GM12878 (cell line): ENCODE results near the gene OOEP. TPM values are rescaled to one million over a fixed set of nuclear protein-coding genes. Genes with fewer than 3 reads are reported as not detected.

ENCODE experiments used
- ATAC-seq: fragments of 200-7000 bp; cut with Tn5 transposase; 3 replicates; pipeline ENCODE4 v1.9.1; 2020; ENCODE audit warnings: mild to moderate bottlenecking, moderate library complexity
- BruUV-seq: library from RNA; stranded (reverse); fragments of 400-500 nt; replicated peaks from 2 replicates; lab custom pipeline; 2021; lab: Mats Ljungman, UMichigan
- CTCF ChIA-PET: fragments of 300-600 bp; sonication (Branson Sonifier 250); formaldehyde crosslinking; extraction: SDS; loops from one replicate; lab custom pipeline; 2021; ENCODE audit warnings: inconsistent platforms; lab: Yijun Ruan, JAX
- POLR2A ChIA-PET: fragments of 350-600 bp; formaldehyde crosslinking; extraction: SDS; loops from one replicate; lab custom pipeline; 2021; ENCODE audit warnings: inconsistent platforms; lab: Charles Lee
- RAD21 ChIA-PET: fragments of 300-600 bp; sonication (Branson Sonifier 250); formaldehyde crosslinking; loops from one replicate; lab custom pipeline; 2023; ENCODE audit warnings: antibody characterized with exemption; ENCODE audit not compliant: unreplicated experiment; lab: Charles Lee
- SMC1A ChIA-PET: fragments of 300-600 bp; sonication (Branson Sonifier 250); formaldehyde crosslinking; loops from one replicate; lab custom pipeline; 2023; ENCODE audit not compliant: unreplicated experiment, uncharacterized antibody; lab: Charles Lee
- DNase-seq: peaks from one replicate; pipeline ENCODE4 v3.0.0-alpha.2; 2011; ENCODE audit warnings: low read depth, low spot score
- FAIRE-seq: peaks from 3 replicates; lab custom pipeline; 2011; peaks lifted over from hg19 to GRCh38; lab: Jason Lieb, UNC
- H2AFZ ChIP-seq: 2 replicates; pipeline ENCODE4 v1.6.0; 2011; ENCODE audit warnings: low read depth, low read length, control low read depth; ENCODE audit not compliant: control insufficient read depth
- H3K27ac ChIP-seq: 2 replicates; pipeline ENCODE4 v1.5.1; 2011; ENCODE audit warnings: control low read depth; ENCODE audit not compliant: control insufficient read depth, insufficient read depth
- H3K27me3 ChIP-seq, 2 experiments: replicated peaks in 1 of 2; 2 replicates each; pipeline versions ENCODE4 v1.6.0 to v1.6.1; 2011; ENCODE audit warnings: low read length in 1 of 2; ENCODE audit not compliant: control insufficient read depth in 2 of 2, insufficient read depth in 2 of 2
- H3K36me3 ChIP-seq, 2 experiments: 2 replicates each; pipeline ENCODE4 v1.5.1; 2011; ENCODE audit warnings: low read length in 1 of 2; ENCODE audit not compliant: control insufficient read depth in 2 of 2, insufficient read depth in 2 of 2
- H3K4me1 ChIP-seq: 2 replicates; pipeline ENCODE4 v1.6.1; 2011; ENCODE audit warnings: mild to moderate bottlenecking, low read length, moderate library complexity, mixed read lengths; ENCODE audit not compliant: control insufficient read depth, insufficient read depth
- H3K4me2 ChIP-seq: 2 replicates; pipeline ENCODE4 v1.6.0; 2011; ENCODE audit warnings: control low read depth; ENCODE audit not compliant: control insufficient read depth, insufficient read depth
- H3K4me3 ChIP-seq: fragments of 200-600 bp; sonication (generic); 2 replicates; pipeline ENCODE4 v1.5.1; 2016
- H3K79me2 ChIP-seq: 2 replicates; pipeline ENCODE4 v1.6.0; 2011; ENCODE audit warnings: low read length; ENCODE audit not compliant: control insufficient read depth, insufficient read depth
- H3K9ac ChIP-seq: 2 replicates; pipeline ENCODE4 v1.8.0; 2011; ENCODE audit warnings: low read length, control low read depth, mixed read lengths; ENCODE audit not compliant: control insufficient read depth, insufficient read depth
- H3K9me3 ChIP-seq: replicated peaks from 3 replicates; pipeline ENCODE4 v1.5.1; 2011; ENCODE audit warnings: mild to moderate bottlenecking, low read length; ENCODE audit not compliant: control insufficient read depth, insufficient read depth
- H4K20me1 ChIP-seq: 2 replicates; pipeline ENCODE4 v1.6.0; 2011; ENCODE audit not compliant: control insufficient read depth, insufficient read depth
- CBX3 ChIP-seq: fragments of 200-600 bp; sonication (generic); IDR thresholded peaks from 2 replicates; pipeline ENCODE4 v1.6.1; 2016; ENCODE audit warnings: low read depth, borderline replicate concordance
- EGR1 ChIP-seq, 2 experiments: IDR thresholded peaks; 1 replicate in 1 of 2; 2 replicates in 1 of 2; pipeline ENCODE4 v1.6.1; 2011 to 2012; ENCODE audit warnings: low read depth in 2 of 2, low read length in 2 of 2, borderline replicate concordance in 1 of 2, mild to moderate bottlenecking in 1 of 2, moderate library complexity in 1 of 2
- ESRRA ChIP-seq: IDR thresholded peaks from 2 replicates; pipeline ENCODE4 v1.6.1; 2012; ENCODE audit warnings: mild to moderate bottlenecking, low read length, improper control_type of control experiment
- HCFC1 ChIP-seq: fragments of 150-350 bp; IDR thresholded peaks from 2 replicates; pipeline ENCODE4 v1.6.1; 2014; ENCODE audit warnings: low read length
- HDGF ChIP-seq: fragments of 450-650 bp; IDR thresholded peaks from 2 replicates; pipeline ENCODE4 v1.6.1; 2016; ENCODE audit warnings: antibody characterized with exemption
- NR2C1 ChIP-seq: fragments of 450-650 bp; IDR thresholded peaks from 2 replicates; pipeline ENCODE4 v1.6.1; 2017; ENCODE audit warnings: antibody characterized with exemption, mild to moderate bottlenecking, moderate library complexity
- NRF1 ChIP-seq: conservative IDR thresholded peaks from 2 replicates; pipeline ENCODE4 v1.6.1; 2011; ENCODE audit warnings: mild to moderate bottlenecking, low read depth, low read length, improper control_type of control experiment
- POU2F2 ChIP-seq: IDR thresholded peaks from 3 replicates; pipeline ENCODE4 v1.6.1; 2011; ENCODE audit warnings: low read depth, mild to moderate bottlenecking, low read length, borderline replicate concordance
- RAD21 ChIP-seq: IDR thresholded peaks from 2 replicates; pipeline ENCODE4 v1.6.1; 2011; ENCODE audit warnings: mild to moderate bottlenecking, low read depth, low read length, moderate library complexity; ENCODE audit not compliant: insufficient read depth
- RB1 ChIP-seq: fragments of 450-650 bp; formaldehyde crosslinking; IDR thresholded peaks from 2 replicates; pipeline ENCODE4 v1.6.1; 2017; ENCODE audit warnings: mild to moderate bottlenecking, borderline replicate concordance
- SMAD1 ChIP-seq: fragments of 450-650 bp; IDR thresholded peaks from 2 replicates; pipeline ENCODE4 v1.6.1; 2018; ENCODE audit warnings: mild to moderate bottlenecking, low read depth; ENCODE audit not compliant: partially characterized antibody
- STAT3 ChIP-seq: IDR thresholded peaks from 2 replicates; pipeline ENCODE4 v1.6.1; 2011; ENCODE audit warnings: low read depth, low read length, improper control_type of control experiment
- WRNIP1 ChIP-seq: IDR thresholded peaks from 2 replicates; pipeline ENCODE4 v1.6.1; 2011; ENCODE audit warnings: low read depth, low read length, improper control_type of control experiment, borderline replicate concordance
- YBX1 ChIP-seq: fragments of 450-650 bp; IDR thresholded peaks from 2 replicates; pipeline ENCODE4 v1.6.1; 2016; ENCODE audit warnings: antibody characterized with exemption
- ZNF207 ChIP-seq: fragments of 450-650 bp; IDR thresholded peaks from 2 replicates; pipeline ENCODE4 v1.6.1; 2014; ENCODE audit warnings: antibody characterized with exemption, mild to moderate bottlenecking, borderline replicate concordance
- ZNF274 ChIP-seq: IDR thresholded peaks from one replicate; pipeline ENCODE4 v1.8.0; 2011; ENCODE audit not compliant: insufficient read length, insufficient read depth
- WGBS: methylation state at CpG from one replicate; pipeline ENCODE4 v1.1.6; 2016; ENCODE audit warnings: low lambda C conversion rate; ENCODE audit not compliant: insufficient replicate concordance, insufficient coverage; ENCODE audit errors: missing lambda C conversion rate; 5-methylcytosine and 5-hydroxymethylcytosine counted together
- in situ Hi-C: fragments of 300-500 bp; cut with MboI; formaldehyde crosslinking; loops from 9 replicates; pipeline ENCODE4 v1.14.3; 2018; ENCODE audit warnings: mixed read lengths
- intact Hi-C: fragments of 100-400 bp; cut with micrococcal nuclease; formaldehyde crosslinking; loops from one replicate; pipeline ENCODE4 v1.14.2; 2022; ENCODE audit not compliant: unreplicated experiment
- polyA plus RNA-seq, 11 experiments: library from polyadenylated mRNA; depleted of rRNA in 4 of 11; unstranded in 6 of 11; stranded (reverse) in 5 of 11; fragments of >200 nt; fragmentation: Nextera tagmentation in 4 of 11; fragmentation: Illumina TruSeq in 1 of 11; extraction: Ambion mirVana in 4 of 11; extraction: Trizol in 1 of 11; gene quantifications; 1 replicate in 1 of 11; 2 replicates in 10 of 11; pipeline versions ENCODE4 v1.2.1 to v1.2.3, GENCODE V29; 2011 to 2016; ENCODE audit warnings: inconsistent platforms in 2 of 11, missing spikeins in 2 of 11, low read depth in 1 of 11
- total RNA-seq, 4 experiments: library from RNA; depleted of rRNA in 3 of 4; stranded (reverse); fragments of >200 nt in 3 of 4; fragmentation: Illumina TruSeq in 1 of 4; extraction: Trizol in 1 of 4; gene quantifications; 2 replicates each; pipeline versions ENCODE4 v1.2.1 to v1.2.3, GENCODE V29; 2013 to 2021
- TF ChIP-seq, protein P1 (sequence below): fragments of 450-650 bp; IDR thresholded peaks from 2 replicates; pipeline ENCODE4 v1.6.1; 2017; ENCODE audit warnings: low read depth, mild to moderate bottlenecking, moderate library complexity
- TF ChIP-seq, protein P2 (sequence below): fragments of 450-650 bp; IDR thresholded peaks from 2 replicates; pipeline ENCODE4 v1.6.1; 2017; ENCODE audit warnings: mild to moderate bottlenecking
- TF ChIP-seq, protein P3 (sequence below): IDR thresholded peaks from 2 replicates; pipeline ENCODE4 v1.6.1; 2011; ENCODE audit warnings: low read depth, mild to moderate bottlenecking, low read length, moderate library complexity, borderline replicate concordance; ENCODE audit errors: extremely low read depth
- TF ChIP-seq, protein P4 (sequence below): IDR thresholded peaks from 2 replicates; pipeline ENCODE4 v1.6.1; 2012; ENCODE audit warnings: low read length, inconsistent platforms

The OOEP gene
- total and polyA plus RNA-seq, 10 of the 15 experiments (the other 5 are each of a cell fraction or from before 2014, with no cell fraction given) = 0.08 TPM; not detected in 9

DNA sequence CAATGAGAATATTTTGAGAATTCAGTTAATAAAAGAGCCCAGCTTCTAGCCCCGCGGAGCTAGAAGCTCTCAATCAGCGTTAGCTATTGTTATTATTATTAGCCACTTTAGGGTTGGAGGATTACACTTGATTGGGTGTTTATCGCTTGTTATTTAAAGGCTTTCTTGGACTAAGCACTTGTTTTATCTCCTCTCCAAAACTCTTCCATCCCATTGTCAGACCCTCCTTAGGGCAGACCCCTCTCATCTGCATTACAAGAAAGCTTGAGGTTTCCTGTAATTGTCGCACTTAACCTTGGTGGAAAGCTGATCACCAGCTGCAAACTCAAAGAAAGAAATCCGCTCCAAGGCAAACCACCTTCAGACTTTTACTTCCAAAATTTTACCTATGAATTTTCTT, 20.4 kb downstream of the OOEP start (continued):
- TF ChIP-seq NRF1 (no peak), WRNIP1 (no peak), RB1 (no peak), CBX3 (no peak), HCFC1 (no peak)
- TF ChIP-seq, protein P1, sequence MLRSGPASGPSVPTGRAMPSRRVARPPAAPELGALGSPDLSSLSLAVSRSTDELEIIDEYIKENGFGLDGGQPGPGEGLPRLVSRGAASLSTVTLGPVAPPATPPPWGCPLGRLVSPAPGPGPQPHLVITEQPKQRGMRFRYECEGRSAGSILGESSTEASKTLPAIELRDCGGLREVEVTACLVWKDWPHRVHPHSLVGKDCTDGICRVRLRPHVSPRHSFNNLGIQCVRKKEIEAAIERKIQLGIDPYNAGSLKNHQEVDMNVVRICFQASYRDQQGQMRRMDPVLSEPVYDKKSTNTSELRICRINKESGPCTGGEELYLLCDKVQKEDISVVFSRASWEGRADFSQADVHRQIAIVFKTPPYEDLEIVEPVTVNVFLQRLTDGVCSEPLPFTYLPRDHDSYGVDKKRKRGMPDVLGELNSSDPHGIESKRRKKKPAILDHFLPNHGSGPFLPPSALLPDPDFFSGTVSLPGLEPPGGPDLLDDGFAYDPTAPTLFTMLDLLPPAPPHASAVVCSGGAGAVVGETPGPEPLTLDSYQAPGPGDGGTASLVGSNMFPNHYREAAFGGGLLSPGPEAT = no peak
- TF ChIP-seq, protein P2, sequence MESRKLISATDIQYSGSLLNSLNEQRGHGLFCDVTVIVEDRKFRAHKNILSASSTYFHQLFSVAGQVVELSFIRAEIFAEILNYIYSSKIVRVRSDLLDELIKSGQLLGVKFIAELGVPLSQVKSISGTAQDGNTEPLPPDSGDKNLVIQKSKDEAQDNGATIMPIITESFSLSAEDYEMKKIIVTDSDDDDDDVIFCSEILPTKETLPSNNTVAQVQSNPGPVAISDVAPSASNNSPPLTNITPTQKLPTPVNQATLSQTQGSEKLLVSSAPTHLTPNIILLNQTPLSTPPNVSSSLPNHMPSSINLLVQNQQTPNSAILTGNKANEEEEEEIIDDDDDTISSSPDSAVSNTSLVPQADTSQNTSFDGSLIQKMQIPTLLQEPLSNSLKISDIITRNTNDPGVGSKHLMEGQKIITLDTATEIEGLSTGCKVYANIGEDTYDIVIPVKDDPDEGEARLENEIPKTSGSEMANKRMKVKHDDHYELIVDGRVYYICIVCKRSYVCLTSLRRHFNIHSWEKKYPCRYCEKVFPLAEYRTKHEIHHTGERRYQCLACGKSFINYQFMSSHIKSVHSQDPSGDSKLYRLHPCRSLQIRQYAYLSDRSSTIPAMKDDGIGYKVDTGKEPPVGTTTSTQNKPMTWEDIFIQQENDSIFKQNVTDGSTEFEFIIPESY = no peak
- TF ChIP-seq, protein P3, sequence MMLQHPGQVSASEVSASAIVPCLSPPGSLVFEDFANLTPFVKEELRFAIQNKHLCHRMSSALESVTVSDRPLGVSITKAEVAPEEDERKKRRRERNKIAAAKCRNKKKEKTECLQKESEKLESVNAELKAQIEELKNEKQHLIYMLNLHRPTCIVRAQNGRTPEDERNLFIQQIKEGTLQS = no peak

DNA sequence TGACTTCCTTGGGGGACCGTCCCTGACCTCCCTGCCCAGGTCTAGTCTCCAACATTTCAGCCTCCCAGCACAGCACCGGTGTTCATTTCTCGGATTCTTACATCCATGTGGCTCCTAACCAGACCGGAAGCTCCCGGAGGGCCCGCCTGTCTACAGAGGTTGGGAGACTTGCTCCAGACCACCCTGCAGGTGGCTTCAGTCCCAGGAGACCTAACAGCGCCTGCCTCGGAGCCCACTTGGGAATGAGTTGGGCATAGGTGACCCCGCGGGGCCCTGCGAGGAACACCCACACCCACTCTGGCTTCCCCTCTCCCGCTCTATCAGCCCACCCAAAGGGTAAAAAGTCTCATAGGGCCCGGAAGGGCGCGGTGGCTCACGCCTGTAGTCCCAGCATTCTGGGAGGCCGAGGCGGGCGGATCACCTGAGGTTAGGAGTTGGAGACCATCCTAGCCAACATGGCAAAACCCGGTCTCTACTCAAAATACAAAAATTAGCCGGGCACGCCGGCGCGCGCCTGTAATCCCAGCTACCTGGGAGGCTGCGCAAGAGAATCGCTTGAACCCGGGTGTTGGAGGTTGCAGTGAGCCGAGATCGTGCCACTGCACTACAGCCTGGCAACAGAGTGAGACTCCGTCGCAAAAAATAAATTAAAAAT, 21.0 kb downstream of the OOEP start:
- SMC1A ChIA-PET = interaction anchor here (1.0 kb wide), 1 partner anchor 9 kb away, joined by 3 read pairs; no protein-coding TSS in a partner anchor
- Histone ChIP-seq H3K9me3 (no peaks in the 10 kb centered on the region), H3K4me1 (no peaks in the 10 kb centered on the region), H3K79me2 (no peaks in the 10 kb centered on the region), H3K9ac (no peak overlapping the region), H3K27ac (no peak overlapping the region), H2AFZ (no peak overlapping the region), H4K20me1 (no peaks in the 10 kb centered on the region), H3K36me3 (no peaks in the 10 kb centered on the region), H3K27me3 (peaks cover 0 to 2% of the 10 kb centered on the region in 2 experiments; a peak in 2 of 4 replicates), H3K4me3 (no peak overlapping the region), H3K4me2 (no peak overlapping the region)
- WGBS = 72% methylated on average over 33 of the region's 33 CpGs
- RAD21 ChIA-PET = no interaction called here
- CTCF ChIA-PET = no interaction called here
- no TSS peak for BruUV-seq
- no peak for DNase-seq
- no peak for ATAC-seq
- in situ Hi-C loops = no loop called here
- no peak for FAIRE-seq
- POLR2A ChIA-PET = no interaction called here
- intact Hi-C loops = no loop called here
- TF ChIP-seq HDGF (no peak), SMAD1 (no peak), EGR1 (IDR thresholded peaks at IDR 0.05; ENCODE audit: borderline replicate concordance in 1 of 2, low read depth in 2 of 2, low read length in 2 of 2) (no peak), ZNF207 (no peak), POU2F2 (no peak), ZNF274 (no peak), RAD21 (no peak), YBX1 (no peak), ESRRA (no peak), STAT3 (no peak), NR2C1 (no peak)
- TF ChIP-seq, protein P4, sequence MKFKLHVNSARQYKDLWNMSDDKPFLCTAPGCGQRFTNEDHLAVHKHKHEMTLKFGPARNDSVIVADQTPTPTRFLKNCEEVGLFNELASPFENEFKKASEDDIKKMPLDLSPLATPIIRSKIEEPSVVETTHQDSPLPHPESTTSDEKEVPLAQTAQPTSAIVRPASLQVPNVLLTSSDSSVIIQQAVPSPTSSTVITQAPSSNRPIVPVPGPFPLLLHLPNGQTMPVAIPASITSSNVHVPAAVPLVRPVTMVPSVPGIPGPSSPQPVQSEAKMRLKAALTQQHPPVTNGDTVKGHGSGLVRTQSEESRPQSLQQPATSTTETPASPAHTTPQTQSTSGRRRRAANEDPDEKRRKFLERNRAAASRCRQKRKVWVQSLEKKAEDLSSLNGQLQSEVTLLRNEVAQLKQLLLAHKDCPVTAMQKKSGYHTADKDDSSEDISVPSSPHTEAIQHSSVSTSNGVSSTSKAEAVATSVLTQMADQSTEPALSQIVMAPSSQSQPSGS = no peak
